ENCODE measurements around the gene SKAP1.

GRCh38 chr17:48282303-48282702, 147.7 kb downstream of the SKAP1 start:
- TF ChIP-seq CTCF (IDR thresholded peaks at IDR 0.05; ENCODE audit: insufficient read depth, low read length, poor library complexity, severe bottlenecking) (no peak), EZH2phosphoT487 (conservative IDR thresholded peaks at IDR 0.05; ENCODE audit: low read length) (no peak)

Measured in SU-DHL-6 (cell line).